GM19240 (cell line): ENCODE results near the gene PRKCB.

Experiments used
- DNase-seq: peaks from one replicate; pipeline ENCODE4 v3.0.0; 2011; ENCODE audit warnings: low spot score; ENCODE audit not compliant: insufficient read length

PRKCB gene

GRCh38 chr16:23836404-23837311 lies 875 bp downstream of the PRKCB start:
- DNase-seq, result no peak

GRCh38 chr16:23837553-23838308 lies 1.9 kb downstream of the PRKCB start:
- no peak for DNase-seq

GRCh38 chr16:23838485-23839142 lies 2.8 kb downstream of the PRKCB start:
- DNase-seq, result no peak

GRCh38 chr16:23840310-23840709 lies 4.5 kb downstream of the PRKCB start:
- no peak for DNase-seq

- DNase-seq, result no peak
Measured at GRCh38 chr16:23842137-23842600, 6.4 kb downstream of the PRKCB start.

GRCh38 chr16:23843143-23843542 lies 7.4 kb downstream of the PRKCB start:
- DNase-seq, result no peak

- no peak for DNase-seq
Measured at GRCh38 chr16:23847251-23847650, 11.5 kb downstream of the PRKCB start.

- no peak for DNase-seq
Measured at GRCh38 chr16:23847948-23848347, 12.2 kb downstream of the PRKCB start.

- DNase-seq, result no peak
Measured at GRCh38 chr16:23848958-23849357, 13.2 kb downstream of the PRKCB start.

- DNase-seq, result no peak
Measured at GRCh38 chr16:23852794-23853562, 17.2 kb downstream of the PRKCB start.

- DNase-seq, result no peak
Measured at GRCh38 chr16:23855010-23855409, 19.2 kb downstream of the PRKCB start.

- DNase-seq, result no peak
Measured at GRCh38 chr16:23856251-23856709, 20.5 kb downstream of the PRKCB start.

- no peak for DNase-seq
Measured at GRCh38 chr16:23857256-23857880, 21.6 kb downstream of the PRKCB start.

GRCh38 chr16:23857881-23858269 lies 22.1 kb downstream of the PRKCB start:
- DNase-seq, result no peak

GRCh38 chr16:23858542-23858941 lies 22.8 kb downstream of the PRKCB start:
- no peak for DNase-seq

- DNase-seq, result no peak
Measured at GRCh38 chr16:23859713-23860269, 24.0 kb downstream of the PRKCB start.

GRCh38 chr16:23861874-23862273 lies 26.1 kb downstream of the PRKCB start:
- no peak for DNase-seq

GRCh38 chr16:23862556-23862955 lies 26.8 kb downstream of the PRKCB start:
- DNase-seq, result no peak

GRCh38 chr16:23863511-23864422 lies 28.0 kb downstream of the PRKCB start:
- DNase-seq, result no peak
